Fibroblast of skin of back (primary cell): ENCODE results near the gene LRPPRC.
A peak's percentile ranks its signal among the peaks of the same experiment; 100 is the strongest.

Experiments
- DNase-seq: peaks from one replicate; pipeline ENCODE4 v3.0.0-alpha.2; 2013

Gene LRPPRC

DNA sequence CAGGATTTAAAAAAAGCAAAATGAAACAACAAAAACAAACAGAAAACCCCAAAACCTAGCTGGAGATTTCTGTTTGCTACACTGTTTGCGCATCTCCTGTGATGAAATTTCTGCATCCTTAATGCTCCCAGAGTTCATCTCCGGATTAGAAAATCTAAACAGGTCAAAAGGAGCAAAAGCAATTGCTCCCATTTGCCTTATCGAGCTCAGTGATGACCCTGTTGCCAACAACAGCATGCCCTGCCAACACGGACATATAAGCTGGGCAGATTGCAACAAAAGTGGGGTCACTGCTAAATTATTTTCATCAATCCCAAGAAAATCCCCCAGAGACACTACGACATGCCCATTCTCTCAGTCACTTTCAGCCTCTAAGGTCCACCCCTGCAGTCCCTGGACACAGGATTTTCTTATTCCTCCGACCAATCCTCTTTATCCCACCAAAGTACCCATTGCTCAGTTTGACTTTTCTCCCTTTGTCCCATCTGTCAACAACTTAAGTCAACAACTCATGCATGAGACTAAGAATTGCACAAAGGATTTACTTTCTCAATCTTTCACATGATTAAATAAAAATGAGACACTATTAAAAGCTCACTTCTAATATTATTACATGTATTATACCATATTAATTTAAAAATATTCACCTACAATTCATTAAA lies 89.2 kb downstream of the LRPPRC start:
- peak; percentile 2 for DNase-seq

DNA sequence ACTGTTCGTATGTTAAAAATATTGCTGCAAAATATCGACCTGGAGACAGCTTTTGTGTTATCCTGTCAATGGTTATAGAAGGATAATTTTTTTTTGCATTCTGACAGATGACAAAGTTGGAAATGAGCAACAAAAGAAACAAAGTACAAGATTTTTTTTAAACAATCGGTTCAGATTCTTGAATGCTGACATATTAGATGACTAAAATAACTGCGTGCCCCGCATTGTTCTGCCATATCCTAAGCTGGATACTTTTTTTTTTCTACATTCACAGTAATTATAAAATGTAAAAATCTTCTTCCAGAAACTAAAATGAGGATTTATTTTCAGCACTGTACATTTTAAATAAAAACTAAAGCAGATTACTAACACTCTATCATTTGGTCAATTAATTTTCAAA lies 89.9 kb downstream of the LRPPRC start:
- DNase-seq: peak; percentile 56

DNA sequence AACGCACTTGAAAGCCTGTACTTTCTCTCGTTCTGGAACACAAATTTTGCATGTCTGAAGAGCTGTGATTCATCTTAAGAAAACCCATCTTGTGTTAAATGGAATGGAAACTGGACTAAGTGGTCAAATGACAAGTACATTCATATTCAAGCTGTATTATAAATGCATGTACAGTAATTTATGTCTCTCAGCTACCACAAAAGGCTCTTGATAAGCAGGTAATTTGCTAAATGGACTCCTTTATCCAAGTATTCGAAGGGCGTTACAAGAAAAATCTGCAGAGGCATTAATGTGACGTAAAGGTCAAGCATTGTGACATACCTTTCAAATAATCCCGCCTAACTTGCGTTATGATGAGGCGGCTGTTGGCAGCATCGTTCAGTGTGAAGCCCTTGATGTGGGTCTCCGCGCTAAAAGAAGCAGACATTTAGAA lies 90.4 kb downstream of the LRPPRC start:
- DNase-seq: peak; percentile 16

DNA sequence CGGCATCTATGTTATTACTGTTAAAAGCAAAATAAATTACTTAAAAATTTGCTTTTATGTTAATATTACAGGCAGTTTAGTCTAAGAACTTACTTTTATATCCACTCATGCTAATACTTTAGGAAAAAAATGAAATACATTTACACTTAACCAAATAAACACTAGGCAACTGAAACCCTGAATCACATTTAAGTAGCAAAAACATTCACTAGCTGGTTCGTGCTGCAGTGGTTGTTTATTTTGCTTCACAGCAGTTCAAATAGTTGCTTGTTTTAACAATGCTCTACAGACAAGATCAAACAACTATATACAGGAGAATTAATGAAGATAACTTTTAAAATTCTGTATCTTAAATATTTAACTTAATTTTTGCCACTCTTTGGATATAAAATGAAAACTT lies 96.2 kb downstream of the LRPPRC start:
- DNase-seq: no peak

DNA sequence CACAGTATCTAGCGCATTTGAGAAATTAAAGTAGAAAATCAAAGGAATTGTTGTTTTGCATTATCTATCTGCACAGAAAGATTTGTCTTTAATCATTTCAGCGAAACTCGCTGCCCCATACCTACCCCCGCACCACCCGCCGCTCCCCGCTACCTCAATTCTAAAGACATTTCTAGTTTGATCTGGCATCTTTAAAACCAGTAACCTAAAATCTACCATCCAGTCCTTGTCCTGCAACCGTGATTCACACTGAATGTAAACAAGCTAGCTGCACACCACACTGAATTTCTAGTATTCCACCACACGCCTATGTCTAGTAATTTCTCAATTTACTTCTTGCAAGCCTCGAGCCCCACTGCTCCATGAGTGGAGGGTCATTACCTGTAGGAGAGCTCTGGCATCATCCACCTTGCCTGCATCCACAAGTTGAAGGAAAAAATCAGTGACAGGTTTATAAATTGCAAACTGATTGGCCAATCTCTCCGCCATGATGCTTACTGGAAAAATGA lies 96.9 kb downstream of the LRPPRC start:
- no peak for DNase-seq

DNA sequence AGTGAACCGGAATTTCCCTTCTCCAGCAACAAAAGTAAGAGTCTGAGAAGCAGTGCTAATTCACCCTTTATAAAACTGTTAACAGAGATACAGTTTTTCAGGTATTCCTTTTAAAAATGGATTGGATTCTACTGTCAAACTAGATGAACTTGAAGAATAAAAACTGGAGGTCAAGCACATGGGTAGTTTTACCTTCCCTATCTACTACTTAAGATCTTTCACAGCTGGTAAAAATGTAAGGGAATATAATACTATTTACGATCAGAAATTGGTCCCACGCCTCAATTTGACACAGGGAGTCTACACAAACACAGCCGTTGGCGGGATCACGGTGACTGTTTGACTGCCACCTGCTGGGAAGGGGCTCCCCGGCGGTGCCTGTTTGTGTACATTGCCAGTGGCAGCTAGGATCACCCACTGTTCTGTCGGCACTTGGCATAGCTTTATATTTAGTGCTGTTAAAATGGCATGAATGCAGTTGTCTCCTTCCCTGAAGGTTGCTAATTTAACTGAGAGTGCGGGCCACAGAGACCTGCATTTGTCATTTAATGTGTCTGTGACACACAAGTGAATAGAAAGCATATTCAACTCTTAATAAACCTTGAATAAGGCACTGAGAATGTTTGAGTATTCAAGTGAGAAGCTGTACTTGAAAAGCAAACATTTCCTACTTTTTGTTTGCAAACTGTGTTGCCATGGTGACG lies 97.5 kb downstream of the LRPPRC start:
- peak; percentile 10 for DNase-seq

DNA sequence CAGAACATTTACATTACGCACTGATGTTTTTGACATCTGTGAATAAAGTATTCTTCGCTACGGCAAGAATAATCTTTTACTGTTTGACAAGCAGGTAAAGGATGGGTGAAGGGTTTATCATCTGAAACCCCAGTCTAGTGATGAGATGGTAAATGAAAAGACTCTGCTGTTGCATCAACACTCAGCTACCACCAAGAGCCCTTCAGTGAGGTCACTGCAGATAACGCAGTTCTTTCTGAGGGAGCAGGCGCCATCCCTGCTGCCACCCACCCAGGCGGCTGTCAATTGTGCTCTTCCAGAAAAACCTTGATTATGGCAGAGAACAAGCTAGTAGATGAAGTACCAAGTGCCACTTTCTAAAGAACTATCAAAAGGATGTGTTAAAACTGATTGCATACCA lies 98.3 kb downstream of the LRPPRC start:
- DNase-seq: no peak

DNA sequence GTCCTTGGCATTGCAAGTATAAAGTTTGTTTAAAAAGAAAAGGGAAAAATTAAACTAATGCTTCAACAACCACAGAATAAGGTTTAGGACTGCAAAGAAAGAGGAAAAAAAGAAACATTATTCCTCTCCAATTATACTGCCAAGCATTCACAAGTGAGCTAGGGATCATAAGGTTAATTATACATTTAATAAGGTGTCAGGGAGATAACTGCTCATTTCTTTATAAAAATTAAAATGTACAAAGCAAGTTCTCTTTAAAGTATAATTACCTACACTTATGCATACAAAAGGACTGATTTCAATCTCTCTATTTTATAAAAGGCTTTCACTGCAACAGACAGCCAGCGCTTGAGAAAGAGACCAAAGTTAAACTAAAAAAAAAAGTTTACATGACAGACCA lies 98.9 kb downstream of the LRPPRC start:
- no peak for DNase-seq

DNA sequence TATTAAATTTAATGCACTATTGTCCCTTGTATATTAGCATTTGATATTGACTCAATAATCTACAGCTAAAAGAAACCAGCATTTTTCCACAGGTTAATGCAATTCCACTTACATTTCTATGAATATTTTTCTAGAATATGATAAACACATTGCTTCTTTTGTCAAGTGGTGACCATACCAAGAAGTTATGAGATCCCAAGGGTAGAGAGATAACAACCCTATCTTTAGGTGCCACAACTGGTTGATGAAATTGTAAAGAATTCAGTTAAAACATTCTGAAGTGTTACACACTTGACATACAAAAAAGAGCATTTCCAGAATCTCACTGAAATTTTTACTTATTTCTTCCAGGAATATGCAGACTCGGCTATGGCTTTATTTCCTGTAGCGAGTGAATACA lies 101.0 kb downstream of the LRPPRC start:
- no peak for DNase-seq

DNA sequence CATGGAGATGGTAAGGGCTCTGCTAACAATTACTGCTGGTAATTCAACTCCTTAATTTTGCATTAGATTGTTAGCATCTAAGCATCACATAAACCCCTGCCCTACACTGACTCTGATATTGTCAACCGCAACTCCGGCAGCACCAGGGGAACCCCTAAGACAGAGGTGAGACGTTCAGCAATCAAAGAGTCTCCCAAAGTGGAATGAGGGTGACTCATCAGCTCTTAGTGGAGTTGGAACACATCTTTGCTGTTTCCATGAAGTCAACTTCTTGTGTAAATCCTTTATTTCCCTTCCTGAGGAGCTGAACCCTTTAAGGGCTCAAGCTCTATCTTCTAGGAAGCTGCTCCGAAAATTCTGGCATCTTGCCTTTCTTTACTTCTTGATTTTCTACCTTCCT lies 104.9 kb downstream of the LRPPRC start:
- DNase-seq: no peak

DNA sequence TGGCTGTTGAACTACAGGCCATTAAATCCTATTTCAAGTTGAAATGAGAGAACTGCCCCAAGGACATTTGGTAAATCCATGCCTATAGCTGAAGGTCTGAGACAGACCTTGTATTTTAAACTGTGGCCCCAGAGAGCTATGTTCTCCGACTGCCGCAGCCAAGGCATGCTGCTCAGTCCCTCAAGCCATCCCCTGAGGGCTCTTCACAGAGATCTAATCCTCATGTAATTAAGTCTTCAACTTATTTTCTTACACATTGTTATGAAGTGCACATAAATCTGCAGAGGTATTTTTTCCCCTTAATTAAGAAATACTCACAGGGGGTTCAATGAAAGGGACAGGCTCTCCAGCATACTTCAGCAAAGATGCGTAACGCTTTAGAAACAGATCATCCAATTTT lies 106.4 kb downstream of the LRPPRC start:
- DNase-seq: no peak

DNA sequence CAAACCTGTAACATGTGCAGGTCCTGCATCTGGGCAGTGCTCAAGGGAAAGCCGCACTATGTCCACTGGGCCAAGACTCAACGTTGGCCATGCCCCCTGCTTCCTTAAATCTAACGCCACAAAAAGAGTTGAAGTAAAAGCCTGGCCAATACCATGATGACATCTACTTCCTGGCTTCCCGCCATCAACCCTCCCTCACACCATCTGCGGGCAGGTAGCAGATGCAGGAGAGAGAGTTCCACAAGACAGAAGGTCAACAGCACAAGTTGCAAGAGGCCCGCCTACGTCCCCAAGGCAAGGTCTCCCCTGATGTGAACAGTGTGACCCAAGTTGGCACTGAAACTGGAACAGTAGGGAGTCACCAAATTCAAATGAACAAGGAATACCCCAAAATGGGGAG lies 108.6 kb downstream of the LRPPRC start:
- DNase-seq: no peak

DNA sequence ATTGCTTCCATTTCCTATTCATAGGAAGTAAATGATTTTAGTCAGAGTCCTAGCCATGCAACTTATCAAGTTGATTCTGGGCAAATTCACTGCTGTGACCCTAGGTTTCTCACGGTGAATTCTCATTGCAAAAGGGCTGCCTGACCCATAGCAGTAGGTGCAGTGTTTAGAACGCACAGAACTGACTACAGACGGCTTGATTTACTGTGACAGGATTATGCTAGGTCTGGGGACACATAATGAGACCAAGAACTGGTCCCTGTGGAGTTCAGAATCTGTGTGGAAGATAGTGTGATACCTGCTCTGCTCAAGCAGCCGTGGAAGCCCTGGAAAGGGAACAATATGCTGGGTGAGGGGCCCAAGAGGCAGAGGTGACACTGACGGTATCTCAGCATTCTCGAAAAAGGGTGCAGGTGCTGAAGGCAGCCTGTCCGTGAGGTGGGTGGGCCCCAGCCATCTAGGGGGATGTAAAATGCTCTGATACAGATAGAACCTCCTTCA lies 110.6 kb downstream of the LRPPRC start:
- no peak for DNase-seq

DNA sequence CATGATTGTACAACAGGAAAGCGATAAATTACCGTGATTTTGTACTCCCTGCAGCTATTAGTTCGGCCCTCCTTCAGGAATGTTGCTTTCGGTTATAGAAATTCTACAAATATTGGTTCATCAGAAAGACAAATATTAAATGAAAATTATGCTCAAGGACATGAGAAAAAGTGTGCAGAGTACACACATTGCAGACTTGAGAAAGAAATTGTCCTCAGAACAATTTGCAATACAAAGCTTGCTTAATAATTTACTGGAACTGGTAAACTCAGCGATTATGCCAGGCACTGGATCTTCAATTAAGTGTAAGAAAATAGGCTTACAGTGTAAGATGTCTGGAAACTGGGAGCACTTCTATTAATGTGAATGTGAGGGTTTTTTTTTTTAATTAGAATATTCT lies 111.1 kb downstream of the LRPPRC start:
- no peak for DNase-seq

DNA sequence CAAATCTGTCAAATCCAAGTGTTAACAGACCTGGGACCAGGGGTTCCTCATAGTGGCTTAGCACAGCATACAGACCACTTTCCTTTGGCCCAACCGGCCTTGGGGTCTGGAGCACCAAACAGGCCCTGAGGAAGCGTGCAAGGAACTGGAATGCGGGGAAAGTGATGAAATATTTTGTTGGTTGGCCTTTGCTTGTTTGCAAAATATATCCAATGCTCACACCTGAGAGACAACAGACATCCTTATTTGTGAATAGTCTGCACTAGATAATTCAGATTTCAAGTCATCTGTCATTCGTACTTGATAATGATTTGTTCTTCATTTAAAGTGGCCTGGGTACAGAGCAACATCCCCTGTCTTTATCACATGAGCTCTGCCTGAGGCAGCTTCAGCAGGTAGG lies 113.5 kb downstream of the LRPPRC start:
- no peak for DNase-seq

DNA sequence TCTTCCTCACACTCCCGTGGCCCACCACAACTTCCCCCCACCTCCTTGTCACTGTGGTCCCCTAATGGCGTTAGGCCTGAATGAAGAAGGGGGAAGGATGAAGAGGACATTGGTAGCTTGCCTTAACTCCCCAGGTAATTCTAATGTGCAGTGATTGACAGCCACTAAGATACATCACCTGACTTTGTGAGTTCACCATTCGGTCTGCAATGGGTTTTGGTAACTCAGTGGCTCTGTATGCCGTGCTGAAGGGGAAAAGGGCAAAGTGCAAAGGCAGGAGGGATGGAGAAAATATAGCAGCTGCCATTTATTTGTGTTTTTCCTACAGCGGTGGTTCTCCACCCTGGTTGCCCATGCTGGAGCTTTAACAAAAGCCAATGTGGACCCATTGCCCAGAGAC lies 114.8 kb downstream of the LRPPRC start:
- no peak for DNase-seq

DNA sequence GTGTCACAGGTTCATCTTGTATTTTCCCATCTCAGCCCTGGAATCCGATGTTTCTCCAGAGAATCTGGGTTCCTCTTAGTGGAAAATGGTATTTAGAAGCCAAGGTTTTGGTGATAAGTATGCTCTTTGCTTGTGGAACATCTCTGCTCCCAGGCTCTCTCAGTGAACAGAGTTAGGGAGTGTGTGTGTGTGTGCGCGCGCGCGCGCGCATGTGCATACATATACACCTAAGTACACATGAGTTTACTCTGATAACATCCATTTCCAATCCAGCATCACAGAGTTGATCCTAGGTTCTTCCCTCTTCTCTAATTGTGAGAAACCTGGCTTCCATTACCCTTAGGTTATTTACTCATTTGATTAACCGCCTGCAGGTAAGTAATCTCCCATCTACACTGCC lies 115.3 kb downstream of the LRPPRC start:
- DNase-seq: no peak

DNA sequence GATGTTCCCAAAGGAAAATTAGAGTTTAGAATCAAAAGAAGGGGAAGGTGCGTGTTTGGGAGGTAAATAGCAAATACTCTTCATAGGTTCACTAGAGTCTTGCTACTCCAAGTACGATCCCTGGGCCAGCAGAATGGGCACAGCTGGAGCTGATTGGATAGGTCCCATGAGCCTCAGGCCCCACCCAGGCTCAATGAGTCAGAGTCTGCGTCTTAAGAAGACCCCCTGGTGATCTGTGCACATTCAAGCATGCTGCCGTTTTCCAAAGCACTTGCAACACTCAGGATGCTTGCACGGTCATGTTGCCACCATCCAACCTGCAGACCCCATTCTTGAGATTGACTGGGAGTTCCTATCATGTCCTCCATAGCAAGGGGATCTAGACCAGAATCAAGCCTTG lies 116.5 kb downstream of the LRPPRC start:
- peak; percentile 48 for DNase-seq

DNA sequence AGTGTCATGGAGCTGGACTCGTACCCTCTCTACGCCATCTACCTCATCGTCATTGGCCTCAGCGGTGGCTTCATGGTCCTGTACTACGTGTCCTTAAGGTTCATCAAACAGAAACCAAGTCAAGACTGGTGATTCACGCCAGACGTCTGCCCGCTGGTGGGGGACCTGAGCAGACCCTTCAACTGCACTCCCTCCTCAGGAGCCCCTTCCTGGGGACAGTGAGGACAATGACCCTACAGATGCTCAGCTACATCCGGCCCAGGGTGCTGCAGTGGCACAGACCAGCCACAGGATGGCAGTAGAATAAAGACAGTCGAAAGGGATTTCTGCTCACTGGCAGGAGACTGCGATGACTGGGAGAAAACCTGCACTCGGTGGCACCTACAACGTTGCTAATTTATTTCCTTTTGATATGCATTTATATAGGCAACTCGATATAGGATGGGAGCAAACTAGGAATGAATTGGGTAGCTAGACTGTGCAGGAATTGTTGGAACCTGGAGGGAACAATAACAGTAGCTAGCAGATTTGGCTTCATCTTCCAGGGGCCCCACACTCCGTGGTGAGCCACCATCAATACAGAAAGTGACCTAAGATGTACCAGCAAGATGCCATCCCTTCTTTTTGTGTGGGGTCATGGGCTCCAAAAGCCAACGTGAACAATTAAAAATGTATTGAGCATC lies 117.9 kb downstream of the LRPPRC start:
- peak; percentile 52 for DNase-seq

DNA sequence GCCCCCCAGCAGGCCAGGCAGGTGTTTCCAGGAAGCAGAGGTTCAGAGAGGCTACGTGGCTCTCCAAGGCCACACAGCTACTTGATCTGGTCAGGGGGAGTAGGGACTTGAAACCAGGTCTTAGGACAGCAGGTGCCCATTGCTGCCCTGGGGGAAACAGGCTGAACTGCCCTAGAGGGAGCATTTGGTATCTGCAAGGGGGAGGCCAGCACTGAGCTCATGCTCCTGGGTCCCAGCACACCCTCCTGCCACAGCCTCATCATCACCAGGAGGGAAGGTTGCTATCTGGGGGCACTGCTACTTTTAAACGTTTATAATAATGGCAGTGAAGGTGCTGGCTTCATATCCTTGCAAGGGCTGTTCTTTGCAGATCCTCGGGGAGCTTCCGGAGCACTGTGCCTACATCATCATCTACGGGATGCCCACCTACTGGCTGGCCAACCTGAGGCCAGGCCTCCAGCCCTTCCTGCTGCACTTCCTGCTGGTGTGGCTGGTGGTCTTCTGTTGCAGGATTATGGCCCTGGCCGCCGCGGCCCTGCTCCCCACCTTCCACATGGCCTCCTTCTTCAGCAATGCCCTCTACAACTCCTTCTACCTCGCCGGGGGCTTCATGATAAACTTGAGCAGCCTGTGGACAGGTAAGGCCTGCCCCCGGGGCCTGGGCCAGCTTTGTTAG lies 120.9 kb downstream of the LRPPRC start:
- no peak for DNase-seq

DNA sequence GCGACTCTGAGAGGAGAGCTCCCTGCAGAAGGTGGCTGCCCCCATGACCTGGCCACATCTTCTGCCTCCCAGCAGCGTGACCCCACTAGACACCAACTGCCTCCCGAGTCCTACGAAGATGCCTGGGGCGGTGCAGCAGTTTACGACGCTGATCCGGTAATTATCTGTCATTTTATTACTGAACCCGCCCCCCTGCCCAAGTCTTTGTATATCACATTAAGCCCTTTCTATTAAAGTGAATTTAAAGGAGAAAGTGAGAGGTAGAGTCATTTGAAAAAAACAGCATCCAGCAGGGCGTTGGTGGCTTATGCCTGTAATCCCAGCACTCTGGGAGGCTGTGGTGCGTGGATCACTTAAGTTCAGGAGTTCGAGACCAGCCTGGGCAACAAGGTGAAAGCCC lies 123.6 kb downstream of the LRPPRC start:
- DNase-seq: no peak

DNA sequence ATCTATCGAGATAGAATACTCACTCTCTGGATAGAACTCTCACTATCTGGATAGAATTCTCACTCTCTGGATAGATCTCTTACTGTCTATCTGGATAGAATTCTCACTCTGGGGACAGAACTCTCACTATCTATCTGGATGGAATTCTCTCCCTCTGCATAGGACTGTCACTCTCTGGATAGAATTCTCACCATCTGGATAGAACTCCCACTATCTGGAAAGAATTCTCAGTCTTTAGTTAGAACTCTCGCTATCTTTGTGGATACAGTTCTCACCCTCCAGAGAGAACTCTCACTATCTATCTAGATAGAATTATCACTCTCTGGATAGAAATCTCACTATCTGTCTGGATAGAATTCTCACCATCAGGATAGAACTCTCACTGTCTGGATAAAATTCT lies 140.5 kb downstream of the LRPPRC start:
- no peak for DNase-seq

DNA sequence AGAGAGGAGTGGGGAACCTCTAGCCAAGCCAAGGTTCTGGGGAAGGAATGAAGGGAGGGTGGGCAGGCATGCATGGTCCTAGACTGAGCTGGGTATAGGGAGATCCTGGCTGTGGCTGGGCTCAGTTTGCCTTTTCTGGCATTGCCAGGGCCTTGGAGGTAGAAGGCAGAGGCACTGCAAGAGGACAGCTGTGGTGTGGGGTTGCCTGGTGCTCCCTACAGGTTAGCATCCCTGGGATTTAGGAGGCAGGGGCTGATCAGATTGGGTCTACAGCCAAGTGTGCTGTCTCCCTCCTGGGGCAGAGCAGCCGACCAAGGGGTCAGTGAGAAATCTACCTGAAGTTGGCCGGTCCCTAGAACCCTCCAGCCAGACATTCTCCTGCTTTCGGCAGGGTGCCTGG lies 141.1 kb downstream of the LRPPRC start:
- no peak for DNase-seq
